HepG2 (cell line): ENCODE data around the gene KLC3. TPM values are rescaled to one million over a fixed set of nuclear protein-coding genes. Genes with fewer than 3 reads are reported as not detected.

Experiments
- ATAC-seq: fragments of 200-7000 bp; cut with Tn5 transposase; 3 replicates; pipeline ENCODE4 v1.9.1; 2020; ENCODE audit warnings: mild to moderate bottlenecking, moderate library complexity
- BruUV-seq: library from RNA; stranded (reverse); fragments of 400-500 nt; replicated peaks from 2 replicates; lab custom pipeline; 2021; lab: Mats Ljungman, UMichigan
- CTCF ChIA-PET: fragments of 300-600 bp; formaldehyde crosslinking; extraction: SDS; loops from one replicate; lab custom pipeline; 2021; ENCODE audit warnings: low total read pairs, inconsistent platforms, low intra/inter-chr PET ratio; lab: Yijun Ruan, JAX
- POLR2A ChIA-PET: fragments of 350-600 bp; sonication (Branson Sonifier 250); formaldehyde crosslinking; loops from one replicate; lab custom pipeline; 2020; ENCODE audit warnings: antibody characterized with exemption, inconsistent platforms; lab: Yijun Ruan, JAX
- DNase-seq: peaks from one replicate; pipeline ENCODE4 v3.0.0-alpha.2; 2015; ENCODE audit warnings: low spot score
- FAIRE-seq: peaks from 3 replicates; lab custom pipeline; 2011; peaks lifted over from hg19 to GRCh38; lab: Jason Lieb, UNC
- H2AFZ ChIP-seq: one replicate; pipeline ENCODE4 v1.6.1; 2011; ENCODE audit warnings: low read length, inconsistent platforms
- H3K27ac ChIP-seq: fragments of 300-600 bp; 3 replicates; pipeline ENCODE4 v1.8.0; 2011; ENCODE audit warnings: mixed run types, mild to moderate bottlenecking, mixed read lengths, low read length, inconsistent platforms; ENCODE audit not compliant: insufficient read depth; ENCODE audit errors: extremely low read length
- H3K27me3 ChIP-seq, 2 experiments: fragments of 200-600 bp in 1 of 2; 2 replicates in 1 of 2; 3 replicates in 1 of 2; pipeline versions ENCODE4 v1.6.0 to v1.8.0; 2011; ENCODE audit warnings: low read length in 2 of 2, mild to moderate bottlenecking in 2 of 2, moderate library complexity in 2 of 2, inconsistent platforms in 1 of 2; ENCODE audit not compliant: insufficient read depth in 2 of 2, control insufficient read depth in 1 of 2
- H3K36me3 ChIP-seq, 2 experiments: fragments of 200-600 bp in 1 of 2; replicated peaks in 1 of 2; 2 replicates in 1 of 2; 3 replicates in 1 of 2; pipeline versions ENCODE4 v1.5.1 to v1.8.0; 2011; ENCODE audit warnings: low read length in 2 of 2, inconsistent platforms in 1 of 2; ENCODE audit not compliant: insufficient read depth in 2 of 2, control insufficient read depth in 1 of 2
- H3K4me1 ChIP-seq: 2 replicates; pipeline ENCODE4 v1.5.1; 2012; ENCODE audit warnings: low read length, inconsistent platforms; ENCODE audit not compliant: insufficient read depth
- H3K4me2 ChIP-seq: 2 replicates; pipeline ENCODE4 v1.6.0; 2011; ENCODE audit warnings: low read depth, low read length, inconsistent platforms
- H3K4me3 ChIP-seq, 3 experiments: fragments of 200-600 bp in 1 of 3; sonication (generic), shearing (Covaris generic) in 1 of 3; replicated peaks in 1 of 3; 2 replicates each; pipeline ENCODE4 v1.5.1; 2011 to 2016; ENCODE audit warnings: low read length in 3 of 3, inconsistent platforms in 2 of 3, low read depth in 2 of 3, mild to moderate bottlenecking in 2 of 3, control low read depth in 1 of 3, mixed read lengths in 1 of 3; ENCODE audit not compliant: insufficient read depth in 1 of 3
- H3K79me2 ChIP-seq: one replicate; pipeline ENCODE4 v1.6.1; 2011; ENCODE audit warnings: low read length, inconsistent platforms; ENCODE audit not compliant: insufficient read depth
- H3K9ac ChIP-seq: 2 replicates; pipeline ENCODE4 v1.6.0; 2011; ENCODE audit warnings: mild to moderate bottlenecking, low read depth, low read length, inconsistent platforms; ENCODE audit not compliant: insufficient read depth
- H3K9me3 ChIP-seq: 2 replicates; pipeline ENCODE4 v1.5.1; 2012; ENCODE audit warnings: mild to moderate bottlenecking, low read length
- H4K20me1 ChIP-seq: 2 replicates; pipeline ENCODE4 v1.6.0; 2011; ENCODE audit warnings: inconsistent platforms, mild to moderate bottlenecking, low read length, moderate library complexity; ENCODE audit not compliant: insufficient read depth
- AGO2 ChIP-seq: fragments of 200-400 bp; formaldehyde crosslinking; optimal IDR thresholded peaks from 2 replicates; pipeline ENCODE3; 2017; ENCODE audit warnings: mild to moderate bottlenecking, low read depth, low read length, moderate library complexity
- MIXL1 ChIP-seq: IDR thresholded peaks from 2 replicates; pipeline ENCODE4 v1.6.1; 2016
- THAP11 ChIP-seq: IDR thresholded peaks from 2 replicates; pipeline ENCODE4 v1.6.1; 2016; ENCODE audit warnings: missing biosample characterization, missing genetic modification reagents
- ZNF143 ChIP-seq: sonication (generic); formaldehyde crosslinking; IDR thresholded peaks from 2 replicates; pipeline ENCODE4 v1.4.0; 2020; ENCODE audit warnings: missing genetic modification reagents
- ZNF276 ChIP-seq: sonication (generic); formaldehyde crosslinking; IDR thresholded peaks from 2 replicates; pipeline ENCODE4 v1.4.0; 2020; ENCODE audit warnings: mild to moderate bottlenecking, low read depth, missing genetic modification reagents
- ZNF768 ChIP-seq: sonication (generic); formaldehyde crosslinking; IDR thresholded peaks from 2 replicates; pipeline ENCODE4 v1.4.0; 2020; ENCODE audit warnings: missing genetic modification reagents
- whole genome bisulfite sequencing: methylation state at CpG from one replicate; pipeline ENCODE4 v1.1.6; 2017; ENCODE audit warnings: low lambda C conversion rate; 5-methylcytosine and 5-hydroxymethylcytosine counted together
- in situ Hi-C: cut with HindIII; loops from 2 replicates; pipeline ENCODE4 v1.10.0; 2017; ENCODE audit warnings: low pct_unique_long_range_greater_than_20kb; ENCODE audit not compliant: extremely low pct_ligation_motif_present
- intact Hi-C: fragments of 100-400 bp; cut with micrococcal nuclease; formaldehyde crosslinking; loops from one replicate; pipeline ENCODE4 v1.10.0; 2022; ENCODE audit not compliant: unreplicated experiment
- polyA plus RNA-seq, 8 experiments: library from polyadenylated mRNA; depleted of rRNA in 3 of 8; stranded (reverse) in 7 of 8; unstranded in 1 of 8; fragments of >200 nt; fragmentation: Illumina TruSeq in 4 of 8; extraction: Trizol in 4 of 8; gene quantifications; 2 replicates each; pipeline versions ENCODE4 v1.2.1 to v1.2.3, GENCODE V29; 2011 to 2016; ENCODE audit warnings: low read depth in 4 of 8, missing spikeins in 1 of 8, mixed read lengths in 1 of 8; ENCODE audit not compliant: insufficient read depth in 1 of 8
- total RNA-seq, 5 experiments: library from RNA; depleted of rRNA; stranded (reverse); fragments of >200 nt; fragmentation: Illumina TruSeq; extraction: Trizol; gene quantifications; 2 replicates each; pipeline ENCODE4 v1.2.3, GENCODE V29; 2016; ENCODE audit warnings: low read depth in 1 of 5

KLC3 gene
- total and polyA plus RNA-seq, 2 of the 13 experiments (the other 11 are each of a cell fraction or from before 2014, with no cell fraction given), result 0.13 TPM; not detected in 1

- Histone ChIP-seq H3K27ac (no peak overlapping the region), H3K27me3 (no peaks in the 10 kb centered on the region), H4K20me1 (no peaks in the 10 kb centered on the region), H3K36me3 (peaks cover 8 to 38% of the 10 kb centered on the region in 2 experiments; a peak in 4 of 5 replicates), H3K9ac (no peak overlapping the region), H3K4me2 (no peak overlapping the region), H2AFZ (no peak overlapping the region), H3K79me2 (no peaks in the 10 kb centered on the region), H3K4me1 (peaks cover 10% of the 10 kb centered on the region; the same call in 1 of the 2 replicates), H3K9me3 (no peaks in the 10 kb centered on the region), H3K4me3 (no peak overlapping the region)
- no peak for FAIRE-seq
- DNase-seq, result no peak
- POLR2A ChIA-PET, result no interaction called here
- intact Hi-C loops (no loop called here), in situ Hi-C loops (no loop called here)
- CTCF ChIA-PET, result no interaction called here
- no peak for TF ChIP-seq AGO2
- TF ChIP-seq ZNF768, result peak; percentile 73; the same call in 1 of the 2 replicates
- no peak for ATAC-seq
- no TSS peak for BruUV-seq
Measured at GRCh38 chr19:45295873-45296272, 44.7 kb upstream of the KLC3 start.

- DNase-seq, result no peak
- Histone ChIP-seq H3K79me2 (no peaks in the 10 kb centered on the region), H3K27me3 (no peaks in the 10 kb centered on the region), H3K4me1 (peaks cover 10% of the 10 kb centered on the region; the same call in 1 of the 2 replicates), H2AFZ (no peak overlapping the region), H3K4me3 (no peak overlapping the region), H3K4me2 (no peak overlapping the region), H3K36me3 (peaks cover 8 to 35% of the 10 kb centered on the region in 2 experiments; a peak in 4 of 5 replicates), H3K27ac (no peak overlapping the region), H3K9me3 (no peaks in the 10 kb centered on the region), H3K9ac (no peak overlapping the region), H4K20me1 (no peaks in the 10 kb centered on the region)
- in situ Hi-C loops, result no loop called here
- 94% methylated on average over 4 of the region's 4 CpGs for WGBS
- POLR2A ChIA-PET, result no interaction called here
- no peak for FAIRE-seq
- no TSS peak for BruUV-seq
- ATAC-seq, result 0 out of 3 replicates have a peak, but pooled peaks have one; percentile 20
- intact Hi-C loops, result no loop called here
- CTCF ChIA-PET, result no interaction called here
- TF ChIP-seq MIXL1 (CRISPR knock-in tag) (no peak), ZNF276 (no peak), THAP11 (peak; percentile 60), ZNF143 (peak; percentile 69; the same call in 1 of the 2 replicates)
Measured at GRCh38 chr19:45296355-45296754, 44.2 kb upstream of the KLC3 start.
